Measurements from ENCODE around the gene TMED10. TPM values are rescaled to one million over a fixed set of nuclear protein-coding genes. Genes with fewer than 3 reads are reported as not detected.

The TMED10 gene
- total RNA-seq, 1 donor from 2014 or later, result 380 TPM

DNA sequence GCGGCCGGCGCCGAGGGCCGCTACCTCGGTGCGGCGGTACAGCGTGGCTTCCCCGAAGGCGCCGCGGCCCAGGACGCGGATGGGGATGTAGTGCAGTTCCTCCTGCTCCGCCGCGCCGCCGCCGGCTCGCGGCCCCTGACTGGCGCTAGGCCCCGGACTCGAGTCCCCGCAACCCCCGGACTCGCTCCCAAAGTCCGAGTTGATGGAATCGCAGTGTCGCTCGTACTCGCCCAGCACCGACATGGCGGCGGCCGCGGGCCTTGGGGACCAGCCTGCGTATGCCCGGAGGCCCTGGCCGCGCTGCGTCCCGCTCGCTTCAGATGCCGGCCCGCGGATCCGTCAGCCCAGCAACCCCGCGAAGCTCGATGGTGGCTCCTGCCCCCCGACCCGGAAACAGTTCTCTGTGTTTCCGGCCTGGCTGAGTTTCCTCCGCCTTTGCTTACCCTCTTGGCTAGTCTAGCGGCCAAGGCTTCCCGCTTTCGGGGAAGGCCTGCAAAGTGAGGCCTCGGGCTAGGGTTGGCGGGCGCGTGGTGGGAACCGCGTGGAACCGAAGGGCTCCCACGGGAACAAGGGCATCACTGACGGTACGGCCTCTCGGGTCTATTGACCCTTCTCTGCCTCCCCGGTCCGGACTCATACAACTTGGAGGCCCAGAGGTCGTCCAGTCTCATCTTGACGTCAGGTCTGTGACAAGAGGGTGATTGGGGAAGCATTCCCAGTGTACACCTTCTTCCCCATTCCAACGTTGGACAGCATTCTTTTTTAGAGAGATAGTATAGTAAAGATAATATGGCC lies 49.5 kb downstream of the TMED10 start, which contains the start of gene NEK9:
TSS of gene NEK9 (minus strand) at position 370 of the 795 bp plus-strand sequence. CDS start at position 243, 127 bp downstream.
- TF ChIP-seq, protein P1, sequence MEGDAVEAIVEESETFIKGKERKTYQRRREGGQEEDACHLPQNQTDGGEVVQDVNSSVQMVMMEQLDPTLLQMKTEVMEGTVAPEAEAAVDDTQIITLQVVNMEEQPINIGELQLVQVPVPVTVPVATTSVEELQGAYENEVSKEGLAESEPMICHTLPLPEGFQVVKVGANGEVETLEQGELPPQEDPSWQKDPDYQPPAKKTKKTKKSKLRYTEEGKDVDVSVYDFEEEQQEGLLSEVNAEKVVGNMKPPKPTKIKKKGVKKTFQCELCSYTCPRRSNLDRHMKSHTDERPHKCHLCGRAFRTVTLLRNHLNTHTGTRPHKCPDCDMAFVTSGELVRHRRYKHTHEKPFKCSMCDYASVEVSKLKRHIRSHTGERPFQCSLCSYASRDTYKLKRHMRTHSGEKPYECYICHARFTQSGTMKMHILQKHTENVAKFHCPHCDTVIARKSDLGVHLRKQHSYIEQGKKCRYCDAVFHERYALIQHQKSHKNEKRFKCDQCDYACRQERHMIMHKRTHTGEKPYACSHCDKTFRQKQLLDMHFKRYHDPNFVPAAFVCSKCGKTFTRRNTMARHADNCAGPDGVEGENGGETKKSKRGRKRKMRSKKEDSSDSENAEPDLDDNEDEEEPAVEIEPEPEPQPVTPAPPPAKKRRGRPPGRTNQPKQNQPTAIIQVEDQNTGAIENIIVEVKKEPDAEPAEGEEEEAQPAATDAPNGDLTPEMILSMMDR (IDR thresholded peaks at IDR 0.05), result no peak
- H3K9me3 Mint-ChIP-seq (ENCODE audit: unreplicated experiment), result no peaks in the 10 kb centered on the region
- peaks cover 35% of the 10 kb centered on the region for H3K4me1 Mint-ChIP-seq (ENCODE audit: unreplicated experiment)
- H3K36me3 Mint-ChIP-seq (ENCODE audit: unreplicated experiment), result peaks cover 2% of the 10 kb centered on the region
- H3K27ac Mint-ChIP-seq (ENCODE audit: unreplicated experiment), result peak within 1 kb of the TSS; percentile 99
- peak; percentile 95 for DNase-seq (ENCODE audit: extremely low spot score, unreplicated experiment)
- peak within 1 kb of the TSS; percentile 93 for H3K4me3 Mint-ChIP-seq (ENCODE audit: unreplicated experiment)
- H3K27me3 Mint-ChIP-seq (ENCODE audit: unreplicated experiment), result no peaks in the 10 kb centered on the region

DNA sequence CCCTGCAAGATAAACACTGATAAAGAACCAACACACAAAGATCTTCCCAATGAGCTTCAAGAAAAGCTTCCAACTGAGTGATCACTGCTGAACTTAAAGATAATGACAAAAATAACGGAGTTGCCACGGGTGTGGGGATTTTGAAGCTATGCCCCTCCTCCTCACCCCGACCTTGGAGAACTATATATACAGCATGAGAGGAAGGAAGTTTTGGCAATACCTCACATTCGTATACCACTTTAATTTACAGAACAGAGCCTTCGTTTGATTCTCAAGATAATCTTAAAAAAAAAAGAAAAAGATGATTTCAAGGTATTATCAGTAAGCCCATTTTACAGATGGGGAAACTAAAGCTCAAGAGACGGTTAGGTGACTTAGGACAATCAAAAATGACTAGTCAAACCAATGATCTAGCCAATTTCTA lies 50.3 kb downstream of the TMED10 start:
- TF ChIP-seq, protein P1 (IDR thresholded peaks at IDR 0.05), result no peak
- Mint-ChIP-seq H3K9me3 (ENCODE audit: unreplicated experiment) (no peaks in the 10 kb centered on the region), H3K27me3 (ENCODE audit: unreplicated experiment) (no peaks in the 10 kb centered on the region), H3K4me3 (ENCODE audit: unreplicated experiment) (peak overlapping the region; percentile 93), H3K36me3 (ENCODE audit: unreplicated experiment) (peaks cover 5% of the 10 kb centered on the region), H3K27ac (ENCODE audit: unreplicated experiment) (peak overlapping the region; percentile 99), H3K4me1 (ENCODE audit: unreplicated experiment) (peaks cover 35% of the 10 kb centered on the region)
- DNase-seq (ENCODE audit: extremely low spot score, unreplicated experiment), result no peak

DNA sequence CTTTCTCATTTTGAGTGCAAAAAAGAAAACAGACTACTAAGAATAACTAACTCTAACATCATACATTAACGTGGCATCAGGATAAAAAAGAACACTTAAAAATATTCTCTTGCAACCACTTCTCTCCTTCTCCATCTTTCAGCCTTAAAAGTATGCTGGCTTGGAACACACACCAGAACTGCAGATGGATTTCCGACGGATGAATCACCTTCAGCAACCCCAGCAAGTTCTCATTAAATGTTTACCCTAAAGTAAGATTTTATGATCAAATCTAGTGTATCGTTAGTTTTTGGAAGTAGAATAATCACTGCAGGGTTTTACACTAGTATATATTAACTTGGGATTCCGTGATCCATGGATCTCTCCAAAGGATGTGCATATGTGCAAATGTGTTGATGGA lies 50.8 kb downstream of the TMED10 start:
- TF ChIP-seq, protein P1 (IDR thresholded peaks at IDR 0.05), result no peak
- no peak for DNase-seq (ENCODE audit: extremely low spot score, unreplicated experiment)
- H3K27me3 Mint-ChIP-seq (ENCODE audit: unreplicated experiment), result no peaks in the 10 kb centered on the region
- H3K4me3 Mint-ChIP-seq (ENCODE audit: unreplicated experiment), result peak overlapping the region; percentile 93
- H3K4me1 Mint-ChIP-seq (ENCODE audit: unreplicated experiment), result peaks cover 35% of the 10 kb centered on the region
- no peaks in the 10 kb centered on the region for H3K9me3 Mint-ChIP-seq (ENCODE audit: unreplicated experiment)
- peaks cover 7% of the 10 kb centered on the region for H3K36me3 Mint-ChIP-seq (ENCODE audit: unreplicated experiment)
- H3K27ac Mint-ChIP-seq (ENCODE audit: unreplicated experiment), result peak overlapping the region; percentile 99

GRCh38 chr14:75123991-75124390 lies 52.4 kb downstream of the TMED10 start:
- H3K36me3 Mint-ChIP-seq (ENCODE audit: unreplicated experiment), result peaks cover 15% of the 10 kb centered on the region
- TF ChIP-seq, protein P1 (IDR thresholded peaks at IDR 0.05), result no peak
- H3K27ac Mint-ChIP-seq (ENCODE audit: unreplicated experiment), result peak overlapping the region; percentile 59
- H3K9me3 Mint-ChIP-seq (ENCODE audit: unreplicated experiment), result no peaks in the 10 kb centered on the region
- no peak for DNase-seq (ENCODE audit: extremely low spot score, unreplicated experiment)
- peaks cover 35% of the 10 kb centered on the region for H3K4me1 Mint-ChIP-seq (ENCODE audit: unreplicated experiment)
- H3K27me3 Mint-ChIP-seq (ENCODE audit: unreplicated experiment), result no peaks in the 10 kb centered on the region
- H3K4me3 Mint-ChIP-seq (ENCODE audit: unreplicated experiment), result no peak overlapping the region

GRCh38 chr14:75121552-75121951 lies 54.9 kb downstream of the TMED10 start:
- Mint-ChIP-seq H3K4me3 (ENCODE audit: unreplicated experiment) (no peak overlapping the region), H3K36me3 (ENCODE audit: unreplicated experiment) (peaks cover 30% of the 10 kb centered on the region), H3K9me3 (ENCODE audit: unreplicated experiment) (no peaks in the 10 kb centered on the region), H3K27me3 (ENCODE audit: unreplicated experiment) (no peaks in the 10 kb centered on the region), H3K27ac (ENCODE audit: unreplicated experiment) (no peak overlapping the region), H3K4me1 (ENCODE audit: unreplicated experiment) (peaks cover 25% of the 10 kb centered on the region)
- TF ChIP-seq, protein P1 (IDR thresholded peaks at IDR 0.05), result no peak
- no peak for DNase-seq (ENCODE audit: extremely low spot score, unreplicated experiment)
